Left kidney (tissue), 2 donors: ENCODE measurements around the gene PRR14. TPM values are rescaled to one million over a fixed set of nuclear protein-coding genes. Genes with fewer than 3 reads are reported as not detected.
"Not testable (repeated sequence)": the region's sequence is repeated elsewhere in the genome, so short reads cannot be mapped to it uniquely, and the experiment has no call there.

ENCODE experiments used
- DNase-seq: peaks from one replicate; pipeline ENCODE4 v3.0.0-alpha.2; 2013
- polyA plus RNA-seq: library from polyadenylated mRNA; unstranded; fragments of 120-200 nt; gene quantifications from one replicate; pipeline ENCODE4 v1.2.1, GENCODE V29; 2013; ENCODE audit not compliant: insufficient read length

The PRR14 gene
- polyA plus RNA-seq, 1 donor = 50.1 TPM

GRCh38 chr16:30628628-30629540 is 21.9 kb upstream of the PRR14 start:
- DNase-seq = peak; percentile 92

DNA sequence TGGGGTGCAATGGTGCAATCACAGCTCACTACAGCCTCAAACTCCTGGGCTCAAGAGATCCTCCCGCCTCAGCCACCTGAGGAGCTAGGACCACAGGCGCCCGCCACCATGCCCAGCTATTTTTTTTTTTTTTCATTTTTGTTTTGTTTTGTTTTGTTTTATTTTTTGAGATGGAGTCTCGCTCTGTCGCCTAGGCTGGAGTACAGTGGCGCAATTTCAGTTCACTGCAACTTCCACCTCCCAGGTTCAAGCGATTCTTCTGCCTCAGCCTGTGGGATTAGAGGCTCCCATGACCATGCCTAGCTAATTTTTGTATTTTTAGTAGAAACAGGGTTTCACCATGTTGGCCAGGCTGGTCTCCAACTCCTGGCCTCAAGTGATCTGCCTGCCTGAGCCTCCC is 18.3 kb upstream of the PRR14 start:
- DNase-seq = not testable (repeated sequence)

DNA sequence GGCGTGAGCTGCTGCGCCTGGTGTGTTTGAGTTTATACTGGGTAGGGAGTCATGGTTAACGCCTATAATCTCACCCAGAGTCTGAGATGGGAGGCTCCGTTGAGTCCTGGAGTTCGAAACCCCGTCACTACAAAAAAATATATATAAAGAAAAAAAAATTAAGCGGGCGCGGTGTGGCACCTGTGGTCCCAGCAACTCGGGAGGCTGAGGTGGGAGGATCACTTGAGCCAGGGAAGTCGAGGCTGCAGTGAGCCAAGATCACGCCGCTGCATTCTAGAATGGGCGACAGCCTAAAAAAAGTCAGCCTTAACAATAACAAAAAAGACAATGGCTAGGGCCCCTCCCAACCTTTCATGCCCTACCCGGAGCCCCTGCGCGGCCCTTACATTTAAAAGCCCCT is 17.2 kb upstream of the PRR14 start:
- no peak for DNase-seq

DNA sequence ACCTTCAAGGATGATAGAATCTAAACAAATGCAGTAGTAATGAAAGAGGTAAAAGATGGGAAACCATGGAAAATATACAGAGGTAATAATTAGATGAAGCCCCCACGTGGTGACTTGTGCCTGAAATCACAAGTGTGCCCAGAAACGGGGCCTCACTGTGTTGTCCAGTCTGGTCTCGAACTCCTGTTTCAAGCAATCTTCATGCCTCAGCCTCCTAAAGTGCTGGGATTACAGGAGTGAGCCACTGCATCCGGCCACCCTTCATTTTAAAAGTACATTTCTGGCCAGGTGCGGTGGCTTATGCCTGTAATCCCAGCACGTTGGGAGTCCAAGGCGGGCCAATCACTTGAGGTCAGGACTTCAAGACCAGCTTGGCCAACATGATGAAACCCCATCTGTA is 14.2 kb upstream of the PRR14 start:
- DNase-seq = no peak

- DNase-seq = not testable (repeated sequence)
Measured at GRCh38 chr16:30637139-30637538, 13.6 kb upstream of the PRR14 start.

DNA sequence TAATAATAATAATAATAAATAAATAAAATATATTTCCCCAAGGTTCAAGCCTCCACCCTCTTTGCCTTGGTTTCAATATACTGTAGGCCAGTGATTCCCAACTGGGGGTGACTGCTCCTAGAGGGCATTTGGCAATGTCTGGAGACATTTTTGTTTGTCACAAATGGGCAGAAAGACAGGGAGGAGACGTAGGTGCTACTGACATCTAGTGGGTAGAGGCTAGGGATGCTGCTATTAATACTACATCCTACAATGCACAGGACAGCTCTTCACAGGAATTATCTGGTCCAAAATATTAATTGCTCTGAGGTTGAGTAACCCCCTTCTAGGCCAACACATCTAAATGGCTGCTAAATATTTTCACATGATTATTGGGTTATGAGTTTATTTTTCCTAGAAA is 12.8 kb upstream of the PRR14 start:
- no peak for DNase-seq

GRCh38 chr16:30641378-30641982 is 9.3 kb upstream of the PRR14 start:
- DNase-seq = no peak

GRCh38 chr16:30644334-30644830 is 6.4 kb upstream of the PRR14 start:
- no peak for DNase-seq

- DNase-seq = no peak
Measured at GRCh38 chr16:30645727-30646126, 5.0 kb upstream of the PRR14 start.

GRCh38 chr16:30647274-30647571 is 3.5 kb upstream of the PRR14 start:
- no peak for DNase-seq

GRCh38 chr16:30649725-30650368 is 913 bp upstream of the PRR14 start:
- DNase-seq = no peak

DNA sequence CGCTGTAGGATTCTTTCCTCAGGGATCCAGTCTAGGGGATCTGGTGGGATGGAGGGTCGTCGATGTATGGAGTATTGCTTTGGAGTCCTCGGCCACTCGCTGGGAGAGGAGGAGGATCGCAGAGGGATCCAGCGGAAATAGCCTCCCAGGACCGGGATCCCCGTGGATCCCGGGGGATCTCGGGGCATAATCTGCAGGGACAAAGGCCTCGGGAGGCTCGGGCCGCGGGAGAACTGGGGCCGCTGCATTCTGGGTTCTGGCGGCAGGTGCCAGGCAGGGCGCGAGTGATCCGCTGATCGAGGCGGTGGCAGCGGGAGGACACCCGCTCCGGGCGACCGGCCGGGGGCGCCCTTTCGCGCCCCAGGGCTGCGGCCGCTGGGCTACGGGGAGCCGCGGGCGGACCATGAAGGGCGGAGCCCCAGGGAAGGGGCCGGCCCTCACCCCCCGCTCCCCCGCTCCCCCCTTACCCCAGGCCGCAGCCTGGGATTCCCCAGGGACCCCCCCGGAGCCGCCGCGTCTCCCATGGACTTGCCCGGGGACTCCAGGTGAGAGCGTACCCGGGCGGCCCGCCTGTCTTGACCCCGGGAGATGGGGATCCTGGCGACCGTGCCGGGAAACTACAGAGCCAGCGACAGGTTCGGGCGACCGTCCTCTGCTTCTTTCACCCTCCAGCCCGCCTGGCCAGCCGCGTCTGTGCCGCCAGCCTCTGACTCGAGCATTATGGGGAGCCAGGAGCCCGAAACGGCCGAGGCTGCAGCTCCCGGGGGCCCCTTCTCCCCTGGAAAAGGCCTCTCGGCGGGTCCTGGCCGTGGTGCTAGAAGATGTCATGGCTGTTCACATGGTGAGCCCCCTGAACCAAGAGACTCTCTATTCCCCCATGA is 604 bp downstream of the PRR14 start:
- peak; percentile 41 for DNase-seq

DNA sequence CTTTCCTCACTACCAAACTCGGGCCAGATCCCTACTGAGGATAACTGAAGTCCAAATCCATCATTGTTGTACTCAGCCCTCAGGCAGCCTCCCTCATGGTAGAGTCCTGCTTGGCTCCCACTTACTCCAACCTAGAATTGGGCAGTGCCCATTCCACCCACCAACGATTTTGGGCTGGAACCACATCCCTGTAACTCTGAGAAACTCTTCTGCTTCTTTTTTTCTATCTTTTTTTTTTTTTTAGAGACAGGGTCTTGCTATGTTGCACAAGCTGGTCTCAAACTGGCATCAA is 1.2 kb downstream of the PRR14 start:
- DNase-seq = no peak

DNA sequence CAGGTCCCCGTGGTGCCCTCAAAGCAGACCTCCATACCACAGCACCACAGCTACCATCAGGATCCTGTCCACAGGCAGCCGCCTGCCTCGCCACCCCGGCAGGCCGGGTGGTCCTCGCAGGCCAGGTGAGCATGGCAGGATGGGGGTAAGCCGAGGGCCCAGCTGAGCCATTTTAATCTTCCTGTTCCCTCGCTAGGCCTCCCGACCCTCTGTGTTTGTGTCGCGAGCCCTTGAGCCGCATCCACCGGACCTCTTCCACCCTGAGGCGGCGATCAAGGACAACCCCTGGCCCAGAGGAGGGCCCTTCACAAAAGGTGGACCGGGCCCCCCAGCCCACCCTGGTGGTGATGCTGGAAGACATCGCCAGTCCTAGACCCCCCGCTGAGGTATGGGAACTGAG is 2.0 kb downstream of the PRR14 start:
- no peak for DNase-seq

DNA sequence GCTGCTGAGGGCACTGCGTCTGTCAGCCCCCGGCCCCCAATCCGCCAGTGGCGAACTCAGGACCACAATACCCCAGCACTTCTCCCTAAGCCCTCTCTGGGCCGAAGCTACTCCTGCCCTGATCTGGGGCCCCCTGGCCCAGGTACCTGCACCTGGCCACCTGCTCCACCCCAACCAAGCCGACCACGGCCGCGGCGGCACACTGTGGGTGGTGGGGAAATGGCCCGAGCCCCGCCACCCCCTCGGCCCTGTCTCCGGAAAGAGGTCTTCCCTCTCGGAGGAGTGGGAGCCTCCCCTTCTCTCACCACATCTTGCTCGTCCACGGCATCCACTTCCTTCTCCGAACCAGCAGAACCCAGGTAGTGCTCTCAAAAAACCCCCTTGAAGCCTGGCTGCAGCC is 4.1 kb downstream of the PRR14 start:
- no peak for DNase-seq

DNA sequence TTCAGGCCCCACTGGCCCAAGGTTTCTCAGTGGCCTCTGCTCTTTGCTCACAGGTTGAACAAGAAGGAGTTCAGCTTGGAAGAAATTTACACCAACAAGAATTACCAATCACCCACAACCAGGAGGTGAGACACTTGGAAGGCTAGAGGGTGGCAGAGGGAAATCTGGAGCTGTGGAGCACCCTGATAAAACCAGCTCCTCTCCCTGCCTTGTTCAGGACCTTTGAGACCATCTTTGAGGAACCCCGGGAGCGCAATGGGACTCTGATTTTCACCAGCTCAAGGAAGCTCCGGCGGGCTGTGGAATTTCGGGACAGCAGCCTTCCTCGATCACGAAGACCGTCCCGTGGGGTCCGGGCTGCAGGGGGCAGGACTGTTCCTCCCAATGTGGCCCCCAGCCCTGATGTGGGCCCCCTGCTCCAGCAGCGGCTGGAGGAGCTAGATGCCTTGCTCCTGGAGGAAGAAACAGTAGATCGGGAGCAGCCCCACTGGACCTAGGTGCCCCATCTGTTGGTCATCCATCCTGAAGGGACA is 5.1 kb downstream of the PRR14 start:
- DNase-seq = no peak

- DNase-seq = no peak
Measured at GRCh38 chr16:30656388-30656787, 5.6 kb downstream of the PRR14 start.

GRCh38 chr16:30656974-30657865 is 6.5 kb downstream of the PRR14 start:
- no peak for DNase-seq

DNA sequence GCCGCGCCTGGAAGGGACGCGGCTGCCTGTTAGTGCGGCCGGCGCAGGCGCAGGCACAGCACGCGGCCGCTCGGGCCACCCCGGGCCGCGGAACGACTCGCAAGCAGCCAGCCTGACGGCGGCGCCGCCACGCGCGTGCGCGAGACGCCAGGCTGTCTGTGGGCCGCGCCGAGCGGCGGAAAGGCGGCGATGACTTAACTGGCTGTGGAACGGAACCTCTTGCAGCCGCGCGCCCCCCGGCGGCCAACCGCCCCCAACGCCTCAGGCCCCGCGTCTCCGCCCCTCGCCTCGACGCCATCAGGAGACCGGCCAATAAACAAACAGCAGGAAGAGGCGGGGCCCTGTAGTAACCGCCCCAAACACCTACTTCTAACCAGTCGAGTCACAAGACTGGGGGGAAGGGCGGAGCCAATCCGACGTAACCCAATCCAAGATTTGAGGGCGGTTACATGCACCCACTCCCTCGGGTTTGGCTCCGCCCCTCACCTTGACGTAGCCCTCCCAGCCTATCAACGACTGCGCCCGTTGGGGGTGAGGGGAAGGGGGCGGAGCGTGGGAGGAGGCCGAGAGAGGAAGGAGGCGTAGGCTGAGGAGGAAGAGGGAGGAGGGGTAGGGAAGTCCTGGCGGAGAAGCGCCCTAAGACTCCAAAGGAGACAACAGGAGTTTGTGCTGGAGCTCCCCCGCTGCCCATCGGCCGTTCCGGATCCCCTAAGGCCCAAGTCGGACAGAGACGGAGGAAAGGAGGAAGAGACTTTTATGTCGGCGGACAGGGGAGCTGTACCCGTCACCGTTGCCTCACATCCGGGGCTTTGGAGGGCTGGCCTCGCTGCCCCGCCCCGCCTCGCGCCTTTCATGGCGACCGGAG is 7.3 kb downstream of the PRR14 start, which contains the start of gene FBRS:
Gene FBRS (plus strand): TSS at position 566 of the 865 bp plus-strand sequence. CDS start 1,088 bp downstream, outside the sequence.
- peak; percentile 100 for DNase-seq
